HFF-Myc (cell line): ENCODE data around the gene DAZL.

ENCODE experiments used
- DNase-seq: peaks from one replicate; pipeline ENCODE4 v3.0.0-alpha.2; 2011; ENCODE audit warnings: low read depth; ENCODE audit errors: extremely low read depth
- H3K4me3 ChIP-seq: replicated peaks from 2 replicates; pipeline ENCODE4 v1.5.1; 2011; ENCODE audit warnings: low read depth, mild to moderate bottlenecking, control low read depth, low read length
- TF ChIP-seq, protein P1 (sequence below): IDR thresholded peaks from 2 replicates; pipeline ENCODE4 v1.5.1; 2012; ENCODE audit warnings: mild to moderate bottlenecking, low read depth, low read length, control low read depth; ENCODE audit errors: missing control alignments

DAZL gene

DNA sequence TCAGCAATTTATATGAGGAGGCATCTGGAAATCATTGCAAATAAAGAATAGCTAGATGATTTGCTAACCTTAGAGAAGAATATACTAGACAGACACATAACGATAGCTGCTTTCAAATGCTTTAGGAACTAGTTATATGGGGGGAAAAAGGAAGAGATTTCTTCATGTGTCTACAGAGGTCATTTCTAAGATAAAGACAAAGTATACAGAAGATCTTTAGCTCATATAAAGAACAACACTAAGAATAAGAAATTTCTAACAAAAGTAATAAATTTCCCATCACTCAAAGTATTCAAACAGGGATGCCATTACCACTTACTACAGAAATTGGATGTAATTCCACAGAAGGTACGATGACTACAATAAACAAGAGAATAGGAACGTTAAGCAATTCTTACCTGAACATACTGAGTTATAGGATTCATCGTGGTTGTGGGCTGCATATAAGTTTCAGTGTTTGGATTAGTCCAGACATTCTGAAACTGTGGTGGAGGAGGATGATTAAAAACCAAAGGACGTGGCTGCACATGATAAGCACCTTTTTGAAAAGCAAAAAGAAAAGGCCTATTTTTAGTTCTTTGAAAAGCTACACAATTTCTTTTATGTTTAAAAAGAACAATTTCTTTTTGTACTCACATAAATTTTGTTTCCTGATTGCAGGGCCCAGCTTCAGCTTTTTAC, 8.7 kb downstream of the DAZL start:
- no peak overlapping the region for H3K4me3 ChIP-seq
- TF ChIP-seq, protein P1, sequence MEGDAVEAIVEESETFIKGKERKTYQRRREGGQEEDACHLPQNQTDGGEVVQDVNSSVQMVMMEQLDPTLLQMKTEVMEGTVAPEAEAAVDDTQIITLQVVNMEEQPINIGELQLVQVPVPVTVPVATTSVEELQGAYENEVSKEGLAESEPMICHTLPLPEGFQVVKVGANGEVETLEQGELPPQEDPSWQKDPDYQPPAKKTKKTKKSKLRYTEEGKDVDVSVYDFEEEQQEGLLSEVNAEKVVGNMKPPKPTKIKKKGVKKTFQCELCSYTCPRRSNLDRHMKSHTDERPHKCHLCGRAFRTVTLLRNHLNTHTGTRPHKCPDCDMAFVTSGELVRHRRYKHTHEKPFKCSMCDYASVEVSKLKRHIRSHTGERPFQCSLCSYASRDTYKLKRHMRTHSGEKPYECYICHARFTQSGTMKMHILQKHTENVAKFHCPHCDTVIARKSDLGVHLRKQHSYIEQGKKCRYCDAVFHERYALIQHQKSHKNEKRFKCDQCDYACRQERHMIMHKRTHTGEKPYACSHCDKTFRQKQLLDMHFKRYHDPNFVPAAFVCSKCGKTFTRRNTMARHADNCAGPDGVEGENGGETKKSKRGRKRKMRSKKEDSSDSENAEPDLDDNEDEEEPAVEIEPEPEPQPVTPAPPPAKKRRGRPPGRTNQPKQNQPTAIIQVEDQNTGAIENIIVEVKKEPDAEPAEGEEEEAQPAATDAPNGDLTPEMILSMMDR, result no peak
- DNase-seq, result no peak

DNA sequence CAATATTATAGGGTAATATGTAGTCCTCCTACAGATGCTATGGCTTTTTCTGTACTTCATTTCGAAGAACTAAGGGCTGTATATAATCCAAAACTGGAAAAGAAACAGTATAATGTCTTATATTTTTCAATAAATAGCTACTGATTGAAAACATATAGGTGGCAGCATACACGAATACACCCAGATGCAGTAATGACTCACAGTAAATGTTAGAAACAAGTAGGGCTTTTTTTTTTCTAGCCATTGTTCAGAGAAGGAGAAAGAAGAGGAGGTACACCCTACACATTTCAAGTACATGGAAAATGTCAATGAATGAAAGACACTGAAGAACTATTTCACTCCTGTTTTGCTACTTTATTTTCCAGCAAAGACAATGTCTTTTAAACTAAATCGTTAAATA, 9.4 kb downstream of the DAZL start:
- TF ChIP-seq, protein P1, result no peak
- DNase-seq, result no peak
- no peak overlapping the region for H3K4me3 ChIP-seq

DNA sequence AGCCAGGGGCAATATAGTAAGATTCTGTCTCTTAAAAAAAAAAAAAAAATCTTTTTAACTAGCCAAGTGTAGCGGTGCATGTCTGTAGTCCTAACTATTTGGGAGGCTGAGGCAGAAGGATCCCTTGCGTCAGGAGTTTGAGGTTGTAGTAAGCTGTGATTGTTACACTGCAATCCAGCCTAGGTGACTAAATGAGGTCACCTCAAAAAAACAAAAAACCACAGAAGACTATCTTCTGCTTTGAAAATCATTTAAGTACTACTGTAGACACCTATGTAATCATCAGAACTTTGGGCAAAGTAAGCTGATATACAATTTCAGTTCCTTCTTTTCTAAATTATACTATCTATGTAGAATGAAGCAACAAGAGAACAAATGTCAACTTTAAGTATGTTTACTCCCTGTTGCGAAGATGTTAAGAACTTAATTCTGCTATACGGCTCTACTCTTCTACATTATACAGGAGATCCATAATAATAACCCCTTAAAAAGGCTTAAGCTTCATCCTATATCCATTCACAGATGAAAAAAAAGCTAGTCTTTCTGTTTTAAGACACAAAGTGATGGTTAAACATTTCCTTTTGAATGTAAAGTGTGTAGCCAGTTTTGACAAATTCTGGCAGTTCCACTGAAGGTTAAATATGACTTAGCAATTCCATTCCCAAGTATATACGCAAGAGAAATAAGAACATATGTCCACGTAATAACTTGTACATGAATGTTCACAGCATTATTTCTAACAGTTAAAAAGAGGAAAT, 15.2 kb downstream of the DAZL start:
- no peak for DNase-seq
- H3K4me3 ChIP-seq, result no peak overlapping the region
- TF ChIP-seq, protein P1, result no peak

DNA sequence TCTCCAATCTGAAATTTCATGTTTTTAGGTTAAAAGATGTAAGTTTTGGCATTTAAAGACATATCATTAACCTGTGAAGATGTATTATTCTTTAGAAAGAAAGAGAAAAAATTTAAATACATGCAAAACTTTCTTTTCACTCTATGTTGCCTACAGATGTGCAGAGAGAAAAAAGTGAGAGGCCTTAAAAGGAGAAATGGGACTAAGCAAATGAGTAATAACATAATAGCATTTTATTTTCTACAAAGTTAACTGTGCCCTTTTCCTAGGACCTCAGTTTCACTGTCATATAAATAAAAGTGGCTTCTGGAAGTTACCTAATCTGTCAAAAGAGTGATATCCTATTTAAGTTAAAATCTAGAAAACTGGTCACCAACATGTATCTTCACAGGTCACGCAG, 16.1 kb downstream of the DAZL start:
- no peak overlapping the region for H3K4me3 ChIP-seq
- no peak for DNase-seq
- TF ChIP-seq, protein P1, result no peak

DNA sequence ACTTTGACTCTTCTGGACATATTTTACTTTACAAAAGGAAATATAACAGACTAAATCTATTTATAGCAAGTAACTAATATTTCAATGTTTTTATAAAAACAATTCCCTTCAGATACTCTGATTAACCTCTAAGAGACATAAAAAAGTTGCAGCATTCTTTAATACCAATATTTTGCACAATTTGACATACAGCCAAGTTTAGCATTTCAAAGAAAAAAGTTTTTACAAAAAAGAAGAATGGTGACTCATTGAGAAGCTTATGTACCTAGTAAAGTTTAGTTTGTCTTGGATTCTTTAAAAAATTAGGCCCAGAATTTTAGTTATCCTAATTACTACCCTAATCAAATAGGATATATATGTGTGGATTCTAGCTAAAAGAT, 17.6 kb downstream of the DAZL start:
- TF ChIP-seq, protein P1, result no peak
- H3K4me3 ChIP-seq, result no peak overlapping the region
- DNase-seq, result no peak

DNA sequence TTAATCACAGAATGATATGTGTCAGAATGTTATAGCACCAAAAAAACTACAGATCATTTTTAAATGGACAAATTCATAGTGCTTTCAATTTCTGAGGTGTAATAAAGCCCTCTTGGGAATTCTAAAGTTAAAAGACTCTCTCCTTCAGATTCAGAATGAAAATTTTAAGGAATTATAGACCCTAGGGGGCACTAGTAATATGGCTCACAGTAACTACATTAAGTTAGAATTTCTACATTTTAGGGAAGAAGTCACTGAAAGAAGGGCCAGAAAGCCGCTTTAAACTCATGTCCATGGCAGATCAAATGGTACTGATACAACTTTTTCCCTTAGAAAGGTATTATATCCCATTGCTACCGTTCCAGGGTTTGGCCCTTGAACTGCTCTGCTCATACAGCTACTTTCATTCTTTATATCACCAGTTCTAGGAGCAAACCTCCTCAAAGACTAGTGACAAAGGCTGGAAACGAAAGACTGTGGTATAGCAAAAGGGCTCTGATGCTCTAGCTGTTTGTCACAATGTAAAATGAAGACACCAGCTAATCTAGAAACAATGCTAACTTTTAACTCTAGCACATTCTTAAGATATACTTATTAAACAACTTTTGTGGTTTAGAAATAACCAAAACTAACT, 18.1 kb downstream of the DAZL start:
- DNase-seq, result no peak
- TF ChIP-seq, protein P1, result no peak
- H3K4me3 ChIP-seq, result no peak overlapping the region
